HCT116 (cell line): Measurements from ENCODE around the gene MAP2K5.

Experiments used
- ELF1 ChIP-seq: IDR thresholded peaks from 2 replicates; pipeline ENCODE4 v1.6.1; 2012; ENCODE audit warnings: low read depth, borderline replicate concordance
- EZH2 ChIP-seq: fragments of 200-600 bp; sonication (generic); IDR thresholded peaks from 2 replicates; pipeline ENCODE4 v1.6.1; 2017; ENCODE audit warnings: antibody characterized with exemption, mixed run types
- POLR2A ChIP-seq: IDR thresholded peaks from 2 replicates; pipeline ENCODE4 v1.7.0; 2011; ENCODE audit warnings: borderline replicate concordance; ENCODE audit not compliant: insufficient read depth, insufficient read length; ENCODE audit errors: extremely low read depth
- POLR2AphosphoS5 ChIP-seq: IDR thresholded peaks from 2 replicates; pipeline ENCODE4 v1.6.1; 2011; ENCODE audit warnings: mild to moderate bottlenecking, low read depth, low read length, moderate library complexity
- RAD21 ChIP-seq: IDR thresholded peaks from 2 replicates; pipeline ENCODE4 v1.6.1; 2012; ENCODE audit warnings: low read depth, mild to moderate bottlenecking
- SIN3A ChIP-seq: IDR thresholded peaks from 2 replicates; pipeline ENCODE4 v1.6.1; 2012; ENCODE audit warnings: low read depth
- SP1 ChIP-seq: IDR thresholded peaks from 2 replicates; pipeline ENCODE4 v1.6.1; 2012; ENCODE audit warnings: low read depth
- YY1 ChIP-seq: IDR thresholded peaks from 2 replicates; pipeline ENCODE4 v1.6.1; 2011; ENCODE audit warnings: low read length, low read depth, moderate library complexity, mild to moderate bottlenecking; ENCODE audit not compliant: insufficient replicate concordance; ENCODE audit errors: extremely low read depth
- TF ChIP-seq, protein P1 (sequence below), 3 experiments: fragments of 200-600 bp in 1 of 3; sonication (generic) in 1 of 3; IDR thresholded peaks in 2 of 3; conservative IDR thresholded peaks in 1 of 3; 2 replicates each; pipeline ENCODE4 v1.5.1; 2012 to 2017; ENCODE audit warnings: low read depth in 2 of 3, low read length in 2 of 3, antibody characterized with exemption in 1 of 3, borderline replicate concordance in 1 of 3, control low read depth in 1 of 3, mild to moderate bottlenecking in 1 of 3, mixed read lengths in 1 of 3, mixed run types in 1 of 3, moderate library complexity in 1 of 3; ENCODE audit not compliant: insufficient read depth in 1 of 3
- TF ChIP-seq, protein P2 (sequence below): IDR thresholded peaks from 2 replicates; pipeline ENCODE4 v1.6.1; 2012; ENCODE audit warnings: low read depth
- TF ChIP-seq, protein P3 (sequence below): IDR thresholded peaks from 2 replicates; pipeline ENCODE4 v1.6.1; 2012

DNA sequence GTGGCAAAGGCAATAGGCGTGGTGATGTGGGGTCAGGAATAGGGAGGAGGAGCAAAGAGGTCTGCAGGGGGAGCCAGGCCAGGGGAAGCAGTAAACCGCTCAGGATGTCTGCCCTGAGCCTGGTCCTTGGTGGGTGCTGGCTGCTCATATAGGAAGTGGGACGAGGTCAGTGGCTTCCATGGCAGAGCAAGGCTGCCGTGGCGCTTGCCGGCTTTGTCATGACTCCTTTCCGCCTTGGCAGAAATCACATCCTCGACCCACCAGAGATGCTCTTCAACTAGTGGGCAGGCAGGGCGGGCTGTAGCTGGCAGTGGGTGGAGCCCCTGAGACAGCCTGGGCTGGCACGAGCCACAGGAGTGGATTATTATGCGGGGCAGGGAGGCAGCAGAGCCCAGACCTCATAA lies 269.7 kb downstream of the MAP2K5 start:
- TF ChIP-seq, protein P1, sequence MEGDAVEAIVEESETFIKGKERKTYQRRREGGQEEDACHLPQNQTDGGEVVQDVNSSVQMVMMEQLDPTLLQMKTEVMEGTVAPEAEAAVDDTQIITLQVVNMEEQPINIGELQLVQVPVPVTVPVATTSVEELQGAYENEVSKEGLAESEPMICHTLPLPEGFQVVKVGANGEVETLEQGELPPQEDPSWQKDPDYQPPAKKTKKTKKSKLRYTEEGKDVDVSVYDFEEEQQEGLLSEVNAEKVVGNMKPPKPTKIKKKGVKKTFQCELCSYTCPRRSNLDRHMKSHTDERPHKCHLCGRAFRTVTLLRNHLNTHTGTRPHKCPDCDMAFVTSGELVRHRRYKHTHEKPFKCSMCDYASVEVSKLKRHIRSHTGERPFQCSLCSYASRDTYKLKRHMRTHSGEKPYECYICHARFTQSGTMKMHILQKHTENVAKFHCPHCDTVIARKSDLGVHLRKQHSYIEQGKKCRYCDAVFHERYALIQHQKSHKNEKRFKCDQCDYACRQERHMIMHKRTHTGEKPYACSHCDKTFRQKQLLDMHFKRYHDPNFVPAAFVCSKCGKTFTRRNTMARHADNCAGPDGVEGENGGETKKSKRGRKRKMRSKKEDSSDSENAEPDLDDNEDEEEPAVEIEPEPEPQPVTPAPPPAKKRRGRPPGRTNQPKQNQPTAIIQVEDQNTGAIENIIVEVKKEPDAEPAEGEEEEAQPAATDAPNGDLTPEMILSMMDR (IDR thresholded peaks at IDR 0.05 in 2 of 3, conservative IDR thresholded peaks at IDR 0.05 in 1 of 3; ENCODE audit: borderline replicate concordance in 1 of 3, insufficient read depth in 1 of 3, low read depth in 2 of 3, low read length in 2 of 3): no peak
- TF ChIP-seq EZH2 (no peak), RAD21 (no peak), ELF1 (no peak), YY1 (no peak), SIN3A (no peak), POLR2AphosphoS5 (no peak), SP1 (no peak), POLR2A (no peak)
- TF ChIP-seq, protein P2, sequence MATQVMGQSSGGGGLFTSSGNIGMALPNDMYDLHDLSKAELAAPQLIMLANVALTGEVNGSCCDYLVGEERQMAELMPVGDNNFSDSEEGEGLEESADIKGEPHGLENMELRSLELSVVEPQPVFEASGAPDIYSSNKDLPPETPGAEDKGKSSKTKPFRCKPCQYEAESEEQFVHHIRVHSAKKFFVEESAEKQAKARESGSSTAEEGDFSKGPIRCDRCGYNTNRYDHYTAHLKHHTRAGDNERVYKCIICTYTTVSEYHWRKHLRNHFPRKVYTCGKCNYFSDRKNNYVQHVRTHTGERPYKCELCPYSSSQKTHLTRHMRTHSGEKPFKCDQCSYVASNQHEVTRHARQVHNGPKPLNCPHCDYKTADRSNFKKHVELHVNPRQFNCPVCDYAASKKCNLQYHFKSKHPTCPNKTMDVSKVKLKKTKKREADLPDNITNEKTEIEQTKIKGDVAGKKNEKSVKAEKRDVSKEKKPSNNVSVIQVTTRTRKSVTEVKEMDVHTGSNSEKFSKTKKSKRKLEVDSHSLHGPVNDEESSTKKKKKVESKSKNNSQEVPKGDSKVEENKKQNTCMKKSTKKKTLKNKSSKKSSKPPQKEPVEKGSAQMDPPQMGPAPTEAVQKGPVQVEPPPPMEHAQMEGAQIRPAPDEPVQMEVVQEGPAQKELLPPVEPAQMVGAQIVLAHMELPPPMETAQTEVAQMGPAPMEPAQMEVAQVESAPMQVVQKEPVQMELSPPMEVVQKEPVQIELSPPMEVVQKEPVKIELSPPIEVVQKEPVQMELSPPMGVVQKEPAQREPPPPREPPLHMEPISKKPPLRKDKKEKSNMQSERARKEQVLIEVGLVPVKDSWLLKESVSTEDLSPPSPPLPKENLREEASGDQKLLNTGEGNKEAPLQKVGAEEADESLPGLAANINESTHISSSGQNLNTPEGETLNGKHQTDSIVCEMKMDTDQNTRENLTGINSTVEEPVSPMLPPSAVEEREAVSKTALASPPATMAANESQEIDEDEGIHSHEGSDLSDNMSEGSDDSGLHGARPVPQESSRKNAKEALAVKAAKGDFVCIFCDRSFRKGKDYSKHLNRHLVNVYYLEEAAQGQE: no peak
- TF ChIP-seq, protein P3, sequence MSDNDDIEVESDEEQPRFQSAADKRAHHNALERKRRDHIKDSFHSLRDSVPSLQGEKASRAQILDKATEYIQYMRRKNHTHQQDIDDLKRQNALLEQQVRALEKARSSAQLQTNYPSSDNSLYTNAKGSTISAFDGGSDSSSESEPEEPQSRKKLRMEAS: no peak
